Mucosa of descending colon (tissue), 3 donors: ENCODE results near the gene B3GNT7. TPM values are rescaled to one million over a fixed set of nuclear protein-coding genes. Genes with fewer than 3 reads are reported as not detected.

Source experiments
- ATAC-seq: fragments of 200-7000 bp; cut with Tn5 transposase; one replicate; pipeline ENCODE4 v1.9.1; 2020; ENCODE audit warnings: mild to moderate bottlenecking, moderate library complexity
- DNase-seq, 3 donors: peaks; one replicate each; pipeline ENCODE4 v3.0.0-alpha.2; 2020
- H3K36me3 ChIP-seq: fragments of 200-600 bp; one replicate; pipeline ENCODE4 v1.8.0; 2021; ENCODE audit warnings: low read depth, mild to moderate bottlenecking
- H3K4me1 ChIP-seq: fragments of 200-600 bp; one replicate; pipeline ENCODE4 v1.8.0; 2021; ENCODE audit warnings: low read depth, mild to moderate bottlenecking
- H3K4me3 ChIP-seq: fragments of 200-600 bp; one replicate; pipeline ENCODE4 v1.8.0; 2021; ENCODE audit warnings: mild to moderate bottlenecking
- H3K9me3 ChIP-seq: fragments of 200-600 bp; one replicate; pipeline ENCODE4 v1.8.0; 2021; ENCODE audit warnings: mild to moderate bottlenecking
- intact Hi-C, 2 donors: fragments of 100-400 bp; cut with DNase I in 1 of 2; cut with micrococcal nuclease in 1 of 2; formaldehyde crosslinking; loops; one replicate each; pipeline versions ENCODE4 v1.11.0 to v1.11.1; 2022; cut with DNase I, micrococcal nuclease
- total RNA-seq, 3 donors: library from RNA; stranded (reverse); fragmentation: NEBNext Ultra II Directional in 2 of 3; extraction: Animal tissue kit (Norgen Biotek cat#: 25700) in 2 of 3; gene quantifications; one replicate each; pipeline versions ENCODE4 v1.2.1 to v1.2.4, GENCODE V29; 2021 to 2023
- TF ChIP-seq, protein P1 (sequence below): fragments of 200-600 bp; IDR thresholded peaks from one replicate; pipeline ENCODE4 v1.8.0; 2022; ENCODE audit warnings: antibody characterized with exemption, mild to moderate bottlenecking
- donor health status: DM: no; HTN: no; CAD: no; lungs with moderate emphysema.
- donor health status: DM: no; HTN: no; CAD: no.
- donor health status: DM: no; HTN: yes; CAD: no.

B3GNT7 gene
- total RNA-seq, 3 donors from 2014 or later, result 77.7 to 330 (median 149) TPM

DNA sequence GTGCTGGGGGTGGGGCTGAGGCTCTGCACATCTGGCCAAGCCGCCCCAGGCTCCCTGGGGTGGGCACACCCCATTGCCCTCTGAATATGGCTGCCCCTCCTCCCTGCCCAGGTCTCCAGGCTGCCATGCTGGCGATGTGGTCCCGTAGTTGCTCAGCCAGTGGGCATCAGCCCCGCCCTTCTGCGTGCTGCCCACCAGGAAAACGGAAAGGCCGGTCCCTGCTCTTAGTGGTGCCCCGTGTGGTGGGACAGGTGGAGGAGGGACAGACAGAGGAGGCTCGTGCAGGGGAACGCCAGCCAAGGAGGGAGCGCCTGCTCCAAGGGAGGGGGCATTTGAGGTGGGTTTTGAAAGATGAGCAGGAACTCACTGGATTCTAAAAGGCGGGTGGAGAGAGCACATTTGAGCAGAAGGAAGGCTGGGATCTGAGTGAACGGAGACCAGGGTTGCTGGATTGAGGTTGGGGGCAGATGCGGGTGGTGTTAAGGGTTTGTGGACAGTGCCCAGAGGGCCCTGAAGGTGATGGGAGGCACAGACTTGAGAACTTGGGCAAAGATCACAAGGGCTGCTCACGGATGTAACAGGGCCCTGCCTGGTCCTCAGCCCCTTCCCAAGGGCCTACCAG is 6.7 kb upstream of the B3GNT7 start:
- no peaks in the 10 kb centered on the region for H3K36me3 ChIP-seq
- TF ChIP-seq, protein P1, sequence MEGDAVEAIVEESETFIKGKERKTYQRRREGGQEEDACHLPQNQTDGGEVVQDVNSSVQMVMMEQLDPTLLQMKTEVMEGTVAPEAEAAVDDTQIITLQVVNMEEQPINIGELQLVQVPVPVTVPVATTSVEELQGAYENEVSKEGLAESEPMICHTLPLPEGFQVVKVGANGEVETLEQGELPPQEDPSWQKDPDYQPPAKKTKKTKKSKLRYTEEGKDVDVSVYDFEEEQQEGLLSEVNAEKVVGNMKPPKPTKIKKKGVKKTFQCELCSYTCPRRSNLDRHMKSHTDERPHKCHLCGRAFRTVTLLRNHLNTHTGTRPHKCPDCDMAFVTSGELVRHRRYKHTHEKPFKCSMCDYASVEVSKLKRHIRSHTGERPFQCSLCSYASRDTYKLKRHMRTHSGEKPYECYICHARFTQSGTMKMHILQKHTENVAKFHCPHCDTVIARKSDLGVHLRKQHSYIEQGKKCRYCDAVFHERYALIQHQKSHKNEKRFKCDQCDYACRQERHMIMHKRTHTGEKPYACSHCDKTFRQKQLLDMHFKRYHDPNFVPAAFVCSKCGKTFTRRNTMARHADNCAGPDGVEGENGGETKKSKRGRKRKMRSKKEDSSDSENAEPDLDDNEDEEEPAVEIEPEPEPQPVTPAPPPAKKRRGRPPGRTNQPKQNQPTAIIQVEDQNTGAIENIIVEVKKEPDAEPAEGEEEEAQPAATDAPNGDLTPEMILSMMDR, result no peak
- H3K9me3 ChIP-seq, result no peaks in the 10 kb centered on the region
- H3K4me1 ChIP-seq, result no peaks in the 10 kb centered on the region
- DNase-seq (peak in 1 of 3 donors; percentile 49), ATAC-seq (no peak)
- intact Hi-C loops, result no loop called here
- H3K4me3 ChIP-seq, result no peak overlapping the region

DNA sequence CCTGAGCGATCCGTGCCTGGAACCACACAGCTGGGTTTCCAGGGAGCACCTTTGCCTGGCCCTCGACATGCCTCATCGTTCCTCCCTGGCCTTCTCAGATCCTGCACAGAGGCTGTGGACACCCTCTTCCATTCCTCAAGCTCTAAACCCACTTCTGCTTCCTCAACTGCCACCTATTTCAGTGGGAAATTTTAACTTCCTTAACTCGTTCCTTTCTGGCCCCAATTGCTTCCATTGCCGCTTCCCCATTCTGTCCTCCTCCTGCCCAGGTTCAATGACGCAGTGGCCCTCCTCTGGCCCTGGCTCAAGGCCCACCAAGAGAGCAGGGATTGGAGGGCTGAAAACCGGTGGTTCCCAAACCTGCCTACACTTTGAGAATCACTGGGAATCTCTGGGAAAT is 4.8 kb upstream of the B3GNT7 start:
- Histone ChIP-seq H3K36me3 (no peaks in the 10 kb centered on the region), H3K4me1 (no peaks in the 10 kb centered on the region), H3K9me3 (no peaks in the 10 kb centered on the region), H3K4me3 (no peak overlapping the region)
- ATAC-seq, result no peak
- no peak for DNase-seq
- TF ChIP-seq, protein P1, result no peak
- intact Hi-C loops, result no loop called here

DNA sequence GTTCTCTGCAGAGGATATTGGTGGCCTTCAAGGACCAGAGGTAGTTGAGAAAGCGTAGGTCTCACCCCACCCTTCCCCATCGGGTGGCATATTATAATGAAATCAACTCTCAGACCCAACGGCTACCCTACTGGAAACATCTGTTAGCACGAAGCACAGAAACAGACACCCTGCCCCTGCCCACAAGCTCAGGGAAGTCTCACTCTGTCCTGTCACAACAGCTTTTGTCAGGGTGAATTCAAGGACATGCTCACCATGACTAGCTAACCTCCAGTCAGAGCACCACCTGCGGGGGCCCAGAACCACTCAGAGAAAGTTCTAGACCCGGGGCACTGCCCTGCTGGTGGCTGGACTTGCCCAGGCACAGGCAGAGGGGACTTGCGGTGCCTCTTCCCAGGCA is 3.5 kb upstream of the B3GNT7 start:
- TF ChIP-seq, protein P1, result no peak
- no peaks in the 10 kb centered on the region for H3K36me3 ChIP-seq
- DNase-seq, result peak in 1 of 3 donors; percentile 23
- intact Hi-C loops, result no loop called here
- H3K4me1 ChIP-seq, result no peaks in the 10 kb centered on the region
- ATAC-seq, result no peak
- H3K9me3 ChIP-seq, result no peaks in the 10 kb centered on the region
- no peak overlapping the region for H3K4me3 ChIP-seq

DNA sequence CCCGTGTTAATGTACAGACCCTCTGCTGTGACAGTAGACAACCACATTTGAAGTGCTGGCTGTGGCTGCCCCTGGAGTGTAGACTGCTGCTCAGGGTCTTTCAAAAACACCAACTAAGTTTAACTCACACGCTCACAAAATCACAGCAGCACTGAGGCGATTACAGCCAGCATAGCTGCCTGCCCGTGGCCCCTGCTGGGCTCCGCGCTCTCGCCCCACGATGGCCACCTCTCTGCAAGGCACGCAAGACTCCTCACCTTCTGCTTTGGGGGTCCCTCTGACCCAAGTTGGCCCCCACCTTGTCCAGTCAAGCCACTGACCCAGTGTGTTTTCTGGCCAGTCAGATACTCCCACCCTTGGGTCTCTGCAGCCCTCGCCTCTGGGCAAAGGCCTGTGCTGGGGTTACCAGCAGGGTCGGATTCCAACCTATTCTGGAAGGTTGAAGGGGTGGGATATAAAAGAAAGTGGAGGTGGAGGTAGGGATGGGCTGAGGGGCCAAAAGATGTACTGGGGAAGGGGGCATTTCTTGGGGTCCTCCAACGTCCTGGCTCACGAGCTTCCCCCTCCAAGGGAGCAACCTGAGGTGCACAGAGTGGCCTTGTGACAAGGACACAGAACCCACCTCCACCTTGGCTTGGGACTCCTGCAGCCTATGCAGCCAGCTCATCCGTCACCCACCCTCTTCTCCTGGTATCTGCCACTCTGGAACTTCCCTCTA is 2.9 kb upstream of the B3GNT7 start:
- no peaks in the 10 kb centered on the region for H3K36me3 ChIP-seq
- peak in 1 of 3 donors; percentile 40 for DNase-seq
- no peak for ATAC-seq
- H3K9me3 ChIP-seq, result no peaks in the 10 kb centered on the region
- peaks cover 3% of the 10 kb centered on the region for H3K4me1 ChIP-seq
- TF ChIP-seq, protein P1, result no peak
- intact Hi-C loops, result no loop called here
- no peak overlapping the region for H3K4me3 ChIP-seq

DNA sequence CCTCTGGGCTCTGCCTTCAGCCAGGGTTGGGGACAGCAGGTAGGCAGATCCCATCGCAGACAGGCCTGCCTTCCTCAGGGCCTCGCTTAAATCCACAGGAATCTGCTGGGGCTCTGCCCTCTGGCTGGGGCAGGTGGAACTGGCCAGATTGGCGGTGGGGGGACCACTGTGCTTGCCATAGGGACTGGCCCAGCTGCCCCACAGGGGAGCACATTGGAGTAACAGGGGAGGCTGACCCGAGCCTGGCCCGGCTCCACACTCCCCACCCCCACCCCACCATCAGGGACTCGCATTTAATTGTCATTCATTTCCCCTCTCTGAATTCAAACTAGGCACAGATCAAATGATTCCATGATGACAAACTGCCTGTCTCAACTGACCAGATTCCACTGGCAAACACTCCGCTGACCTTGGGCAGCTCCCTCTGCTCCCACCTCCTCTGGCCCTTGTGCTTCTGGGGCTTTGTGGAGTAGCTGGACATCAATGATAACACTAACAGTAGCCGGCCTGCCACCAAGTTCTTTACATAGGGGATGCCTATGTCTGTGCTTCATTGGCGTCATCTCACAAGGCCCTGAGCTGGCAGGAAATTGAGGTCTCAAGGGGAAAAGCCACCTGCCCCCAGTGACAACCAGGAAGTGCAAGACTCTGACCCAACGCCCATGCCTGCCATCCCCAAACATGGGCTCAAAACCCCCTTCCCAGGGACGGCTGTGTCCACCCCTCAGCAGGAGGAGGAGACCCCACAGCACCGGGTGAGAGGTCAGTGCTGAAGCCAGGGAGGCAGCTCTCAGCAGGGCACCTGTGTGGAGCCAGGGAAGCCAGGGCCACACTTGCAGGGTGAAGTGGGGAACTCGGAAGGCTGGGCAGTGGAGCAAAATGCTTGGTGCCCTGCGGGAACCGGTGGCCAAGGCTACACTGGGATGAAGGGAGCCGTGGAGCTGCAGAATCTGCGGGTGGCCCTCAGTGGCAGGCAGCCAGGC is 2.1 kb upstream of the B3GNT7 start:
- ATAC-seq, result no peak
- intact Hi-C loops, result no loop called here
- H3K9me3 ChIP-seq, result no peaks in the 10 kb centered on the region
- H3K36me3 ChIP-seq, result no peaks in the 10 kb centered on the region
- TF ChIP-seq, protein P1, result peak; percentile 13
- H3K4me3 ChIP-seq, result no peak overlapping the region
- H3K4me1 ChIP-seq, result peaks cover 11% of the 10 kb centered on the region
- peak in 1 of 3 donors; percentile 58 for DNase-seq
